SK-N-SH (cell line): Measurements from ENCODE around the gene PNLIPRP1. TPM values are rescaled to one million over a fixed set of nuclear protein-coding genes. Genes with fewer than 3 reads are reported as not detected.

Experiments
- CTCF ChIA-PET: fragments of 300-600, 350-600 bp; formaldehyde crosslinking; extraction: SDS; loops from one replicate; lab custom pipeline; 2021; lab: Yijun Ruan, JAX
- POLR2A ChIA-PET: fragments of 350-600 bp; sonication (Branson Sonifier 250); formaldehyde crosslinking; extraction: SDS; loops from one replicate; lab custom pipeline; 2020; ENCODE audit warnings: antibody characterized with exemption, inconsistent platforms; lab: Yijun Ruan, JAX
- DNase-seq: peaks from one replicate; pipeline ENCODE4 v3.0.0; 2012
- H2AFZ ChIP-seq: fragments of 200-600 bp; sonication (generic); 2 replicates; pipeline ENCODE4 v1.8.1; 2016; ENCODE audit warnings: antibody characterized with exemption, mild to moderate bottlenecking, low read depth
- H3F3A ChIP-seq: fragments of 200-600 bp; sonication (generic); replicated peaks from 2 replicates; pipeline ENCODE3; 2016; ENCODE audit warnings: antibody characterized with exemption, mild to moderate bottlenecking; ENCODE audit not compliant: insufficient read depth
- H3K27ac ChIP-seq, 2 experiments: fragments of 200-500 bp in 1 of 2; fragments of 200-600 bp in 1 of 2; sonication (Bioruptor generic) in 1 of 2; sonication (generic), shearing (Covaris generic) in 1 of 2; 2 replicates each; pipeline versions ENCODE4 v1.5.1 to v1.6.1; 2014 to 2016; ENCODE audit warnings: low read depth in 2 of 2, inconsistent platforms in 1 of 2, low read length in 1 of 2, mild to moderate bottlenecking in 1 of 2, mixed read lengths in 1 of 2
- H3K27me3 ChIP-seq: fragments of 200-600 bp; sonication (generic), shearing (Covaris generic); 2 replicates; pipeline ENCODE4 v1.6.1; 2016; ENCODE audit warnings: mixed run types; ENCODE audit not compliant: insufficient read depth
- H3K36me3 ChIP-seq, 2 experiments: fragments of 200-500 bp in 1 of 2; fragments of 200-600 bp in 1 of 2; sonication (Bioruptor generic) in 1 of 2; sonication (generic) in 1 of 2; replicated peaks in 1 of 2; 2 replicates each; pipeline versions ENCODE3 to v1.5.1; 2014 to 2016; ENCODE audit warnings: low read length in 1 of 2, mild to moderate bottlenecking in 1 of 2; ENCODE audit not compliant: insufficient read depth in 2 of 2, control insufficient read depth in 1 of 2
- H3K4me1 ChIP-seq, 2 experiments: fragments of 200-500 bp in 1 of 2; fragments of 200-600 bp in 1 of 2; sonication (Bioruptor generic) in 1 of 2; sonication (generic), shearing (Covaris generic) in 1 of 2; 2 replicates each; pipeline versions ENCODE4 v1.5.1 to v1.6.1; 2014 to 2016; ENCODE audit warnings: low read depth in 1 of 2, low read length in 1 of 2, mixed run types in 1 of 2; ENCODE audit not compliant: insufficient read depth in 2 of 2, control insufficient read depth in 1 of 2
- H3K4me2 ChIP-seq: fragments of 200-600 bp; sonication (generic), shearing (Covaris generic); 2 replicates; pipeline ENCODE4 v1.6.1; 2017; ENCODE audit warnings: mixed run types
- H3K4me3 ChIP-seq, 2 experiments: fragments of 200-500 bp in 1 of 2; fragments of 200-600 bp in 1 of 2; sonication (Bioruptor generic) in 1 of 2; sonication (generic), shearing (Covaris generic) in 1 of 2; 2 replicates each; pipeline versions ENCODE4 v1.5.1 to v1.8.1; 2014 to 2016; ENCODE audit warnings: low read depth in 2 of 2, inconsistent platforms in 1 of 2, low read length in 1 of 2, mild to moderate bottlenecking in 1 of 2, mixed read lengths in 1 of 2, moderate library complexity in 1 of 2
- H3K79me2 ChIP-seq: fragments of 200-600 bp; sonication (generic); 2 replicates; pipeline ENCODE4 v1.8.1; 2017; ENCODE audit warnings: mild to moderate bottlenecking; ENCODE audit not compliant: insufficient read depth
- H3K9ac ChIP-seq: fragments of 200-600 bp; sonication (generic); 2 replicates; pipeline ENCODE4 v1.6.1; 2017; ENCODE audit warnings: mixed run types
- H3K9me2 ChIP-seq: fragments of 200-600 bp; sonication (generic); 2 replicates; pipeline ENCODE4 v1.6.1; 2017; ENCODE audit warnings: mixed run types
- H3K9me3 ChIP-seq: fragments of 200-600 bp; sonication (generic); 2 replicates; pipeline ENCODE4 v1.6.1; 2017; ENCODE audit warnings: mixed run types, mild to moderate bottlenecking, moderate library complexity
- H4K20me1 ChIP-seq: fragments of 200-600 bp; sonication (generic); 2 replicates; pipeline ENCODE4 v1.6.1; 2017; ENCODE audit warnings: mild to moderate bottlenecking, mixed run types; ENCODE audit not compliant: insufficient read depth
- EZH2phosphoT487 ChIP-seq: fragments of 200-600 bp; sonication (generic); IDR thresholded peaks from 2 replicates; pipeline ENCODE4 v1.6.1; 2017; ENCODE audit warnings: low read depth, mixed run types, mild to moderate bottlenecking, antibody characterized with exemption, moderate library complexity, borderline replicate concordance
- FOSL2 ChIP-seq: IDR thresholded peaks from 2 replicates; pipeline ENCODE4 v1.4.0; 2012; ENCODE audit warnings: low read depth, mild to moderate bottlenecking, moderate library complexity, borderline replicate concordance
- FOXJ3 ChIP-seq: sonication (generic); formaldehyde crosslinking; IDR thresholded peaks from 2 replicates; pipeline ENCODE4 v1.5.1; 2020; ENCODE audit warnings: mild to moderate bottlenecking, missing genetic modification reagents
- FOXM1 ChIP-seq: IDR thresholded peaks from 2 replicates; pipeline ENCODE4 v1.4.0; 2012; ENCODE audit warnings: low read depth, mild to moderate bottlenecking
- IRF3 ChIP-seq: fragments of 150-350 bp; IDR thresholded peaks from 2 replicates; pipeline ENCODE4 v1.6.1; 2016; ENCODE audit warnings: mild to moderate bottlenecking, low read depth, low read length
- JUND ChIP-seq: IDR thresholded peaks from 2 replicates; pipeline ENCODE4 v1.4.0; 2012
- MAX ChIP-seq: IDR thresholded peaks from 2 replicates; pipeline ENCODE4 v1.4.0; 2012; ENCODE audit warnings: low read depth
- MXI1 ChIP-seq: IDR thresholded peaks from 2 replicates; pipeline ENCODE4 v1.6.1; 2012; ENCODE audit warnings: mild to moderate bottlenecking, low read depth, low read length, improper control_type of control experiment
- NFIC ChIP-seq: IDR thresholded peaks from 2 replicates; pipeline ENCODE4 v1.4.0; 2012; ENCODE audit warnings: borderline replicate concordance
- NRF1 ChIP-seq: IDR thresholded peaks from 2 replicates; pipeline ENCODE4 v1.6.1; 2012; ENCODE audit warnings: low read depth, mild to moderate bottlenecking, low read length
- PBX3 ChIP-seq: IDR thresholded peaks from 2 replicates; pipeline ENCODE4; 2012
- POLR2AphosphoS5 ChIP-seq: IDR thresholded peaks from 2 replicates; pipeline ENCODE4 v1.6.1; 2012; ENCODE audit warnings: low read depth, low read length
- RCOR1 ChIP-seq: fragments of 150-350 bp; IDR thresholded peaks from 2 replicates; pipeline ENCODE4 v1.6.1; 2017; ENCODE audit warnings: antibody characterized with exemption, low read length
- REST ChIP-seq: IDR thresholded peaks from 2 replicates; pipeline ENCODE4 v1.6.1; 2012; ENCODE audit warnings: mild to moderate bottlenecking, low read depth, low read length, moderate library complexity
- RFX5 ChIP-seq: IDR thresholded peaks from 2 replicates; pipeline ENCODE4 v1.6.1; 2012; ENCODE audit warnings: mild to moderate bottlenecking, improper control_type of control experiment, low read length
- RXRA ChIP-seq: IDR thresholded peaks from 2 replicates; pipeline ENCODE4 v1.4.0; 2012; ENCODE audit warnings: low read depth, mild to moderate bottlenecking, borderline replicate concordance
- SIN3A ChIP-seq: IDR thresholded peaks from 2 replicates; pipeline ENCODE4 v1.6.1; 2012; ENCODE audit warnings: low read depth, mild to moderate bottlenecking, low read length, moderate library complexity, borderline replicate concordance
- TEAD4 ChIP-seq: IDR thresholded peaks from 2 replicates; pipeline ENCODE4 v1.4.0; 2012; ENCODE audit warnings: mild to moderate bottlenecking, borderline replicate concordance; ENCODE audit not compliant: insufficient read depth
- YY1 ChIP-seq: IDR thresholded peaks from 2 replicates; pipeline ENCODE4 v1.4.0; 2012; ENCODE audit warnings: low read depth, mild to moderate bottlenecking
- ZBTB33 ChIP-seq: IDR thresholded peaks from 2 replicates; pipeline ENCODE4 v1.4.0; 2012; ENCODE audit warnings: low read depth, borderline replicate concordance
- WGBS: methylation state at CpG from one replicate; pipeline ENCODE4 v1.1.6; 2017; ENCODE audit warnings: low lambda C conversion rate; 5-methylcytosine and 5-hydroxymethylcytosine counted together
- polyA plus RNA-seq, 3 experiments: library from polyadenylated mRNA; depleted of rRNA; stranded (reverse); fragments of >200 nt; gene quantifications; 2 replicates each; pipeline ENCODE4 v1.2.3, GENCODE V29; 2012

The PNLIPRP1 gene
- polyA plus RNA-seq, 1 of the 3 experiments (the other 2 are of a cell fraction), result not detected

- WGBS, result 79% methylated on average over 8 of the region's 8 CpGs
- no peak for DNase-seq
- H3K9me3 ChIP-seq, result no peaks in the 10 kb centered on the region
- H3K9me2 ChIP-seq, result no peaks in the 10 kb centered on the region
- ChIA-PET POLR2A (no interaction called here), CTCF (no interaction called here)
- H3K4me1 ChIP-seq, result no peaks in the 10 kb centered on the region
- H2AFZ ChIP-seq, result no peak overlapping the region
- H3K36me3 ChIP-seq, result no peaks in the 10 kb centered on the region
- H3K9ac ChIP-seq, result no peak overlapping the region
- no peaks in the 10 kb centered on the region for H4K20me1 ChIP-seq
- H3K4me3 ChIP-seq, result no peak overlapping the region
- H3K27ac ChIP-seq, result no peak overlapping the region
- no peak for TF ChIP-seq FOSL2
- H3K79me2 ChIP-seq, result no peaks in the 10 kb centered on the region
- H3K27me3 ChIP-seq, result no peaks in the 10 kb centered on the region
- H3K4me2 ChIP-seq, result no peak overlapping the region
- no peaks in the 10 kb centered on the region for H3F3A ChIP-seq
These were observed 25.2 kb upstream of the PNLIPRP1 start for GRCh38 chr10:116565534-116565933.

GRCh38 chr10:116566932-116567331 lies 23.8 kb upstream of the PNLIPRP1 start:
- no peaks in the 10 kb centered on the region for H3K27me3 ChIP-seq
- H3K4me3 ChIP-seq, result no peak overlapping the region
- no peak for TF ChIP-seq PBX3
- TF ChIP-seq NFIC, result no peak
- no peak for TF ChIP-seq REST
- no peak for TF ChIP-seq RXRA
- TF ChIP-seq POLR2AphosphoS5, result no peak
- TF ChIP-seq TEAD4, result no peak
- no peak for TF ChIP-seq NRF1
- no peak for TF ChIP-seq IRF3
- TF ChIP-seq JUND, result no peak
- no peak for TF ChIP-seq ZBTB33
- no peak for TF ChIP-seq EZH2phosphoT487
- TF ChIP-seq YY1, result no peak
- TF ChIP-seq FOXM1, result no peak
- TF ChIP-seq MAX, result no peak
- no peak for TF ChIP-seq MXI1
- TF ChIP-seq RFX5, result no peak
- no peak for TF ChIP-seq RCOR1
- TF ChIP-seq SIN3A, result no peak
- no peak for TF ChIP-seq FOXJ3 (CRISPR knock-in tag)
- TF ChIP-seq, all 33 proteins: peak for 0
- no peak for DNase-seq
- ChIA-PET CTCF (no interaction called here), POLR2A (no interaction called here)
- Histone ChIP-seq H3K27ac (no peak overlapping the region), H4K20me1 (no peaks in the 10 kb centered on the region), H3K79me2 (no peaks in the 10 kb centered on the region), H3F3A (no peaks in the 10 kb centered on the region), H3K36me3 (no peaks in the 10 kb centered on the region), H2AFZ (no peak overlapping the region), H3K9me2 (no peaks in the 10 kb centered on the region), H3K9me3 (no peaks in the 10 kb centered on the region), H3K4me1 (no peaks in the 10 kb centered on the region), H3K9ac (no peak overlapping the region), H3K4me2 (no peak overlapping the region)
